SK-N-SH treated with all-trans-retinoic acid at 6 μM for 48 hours (cell line): ENCODE data around the gene PRR12.

Experiments used
- ATAC-seq: fragments of 200-7000 bp; cut with Tn5 transposase; 3 replicates; pipeline ENCODE4 v1.9.1; 2020; ENCODE audit warnings: mild to moderate bottlenecking, moderate library complexity
- ARNTL ChIP-seq: fragments of 450-650 bp; formaldehyde crosslinking; IDR thresholded peaks from 2 replicates; pipeline ENCODE4 v1.5.0; 2020; ENCODE audit warnings: low read depth, mild to moderate bottlenecking, moderate library complexity, borderline replicate concordance
- BACH2 ChIP-seq: fragments of 250-450 bp; sonication (Bioruptor Pico); IDR thresholded peaks from 2 replicates; pipeline ENCODE4 v1.9.0; 2021; ENCODE audit warnings: mild to moderate bottlenecking, borderline replicate concordance
- CREB5 ChIP-seq: fragments of 250-450 bp; sonication (Bioruptor Pico); IDR thresholded peaks from 2 replicates; pipeline ENCODE4 v1.5.1; 2020; ENCODE audit warnings: low read depth, mild to moderate bottlenecking, moderate library complexity
- CSDC2 ChIP-seq: fragments of 250-450 bp; sonication (Bioruptor Pico); IDR thresholded peaks from 2 replicates; pipeline ENCODE4 v1.5.0; 2020; ENCODE audit warnings: mild to moderate bottlenecking, moderate library complexity
- ESRRG ChIP-seq: fragments of 250-450 bp; sonication (Bioruptor Pico); IDR thresholded peaks from 2 replicates; pipeline ENCODE4 v1.6.1; 2021; ENCODE audit warnings: mild to moderate bottlenecking
- GLIS3 ChIP-seq: fragments of 250-450 bp; sonication (Bioruptor Pico); IDR thresholded peaks from 2 replicates; pipeline ENCODE4 v1.5.0; 2020; ENCODE audit warnings: mild to moderate bottlenecking, moderate library complexity
- ISL1 ChIP-seq: fragments of 250-450 bp; sonication (Bioruptor Pico); IDR thresholded peaks from 2 replicates; pipeline ENCODE4 v2.1.2; 2022; ENCODE audit warnings: mild to moderate bottlenecking, moderate library complexity
- OSR1 ChIP-seq: fragments of 250-450 bp; sonication (Bioruptor Pico); IDR thresholded peaks from 2 replicates; pipeline ENCODE4 v1.8.0; 2022; ENCODE audit warnings: moderate library complexity, mild to moderate bottlenecking, inconsistent platforms
- PATZ1 ChIP-seq: fragments of 250-450 bp; sonication (Bioruptor Pico); IDR thresholded peaks from 2 replicates; pipeline ENCODE4 v1.8.0; 2020; ENCODE audit warnings: mild to moderate bottlenecking, moderate library complexity, borderline replicate concordance
- RARB ChIP-seq: fragments of 250-450 bp; sonication (Bioruptor Pico); IDR thresholded peaks from 2 replicates; pipeline ENCODE4 v1.8.0; 2021; ENCODE audit warnings: mild to moderate bottlenecking, moderate library complexity
- SNAI2 ChIP-seq: fragments of 250-450 bp; sonication (Bioruptor Pico); IDR thresholded peaks from 2 replicates; pipeline ENCODE4 v1.5.0; 2020; ENCODE audit warnings: mild to moderate bottlenecking, moderate library complexity
- TCF4 ChIP-seq: fragments of 250-450 bp; sonication (Bioruptor Pico); IDR thresholded peaks from 2 replicates; pipeline ENCODE4 v1.8.0; 2021; ENCODE audit warnings: mild to moderate bottlenecking, moderate library complexity, borderline replicate concordance
- ZC3H10 ChIP-seq: fragments of 250-450 bp; sonication (Bioruptor Pico); IDR thresholded peaks from 2 replicates; pipeline ENCODE4 v1.5.1; 2021; ENCODE audit warnings: mild to moderate bottlenecking, moderate library complexity
- ZFP3 ChIP-seq: fragments of 250-450 bp; sonication (Bioruptor Pico); IDR thresholded peaks from 2 replicates; pipeline ENCODE4 v1.5.0; 2020; ENCODE audit warnings: mild to moderate bottlenecking, moderate library complexity
- ZFP30 ChIP-seq: fragments of 450-650 bp; formaldehyde crosslinking; IDR thresholded peaks from 2 replicates; pipeline ENCODE4 v1.5.0; 2022; ENCODE audit warnings: mild to moderate bottlenecking, moderate library complexity
- ZNF565 ChIP-seq: fragments of 450-650 bp; formaldehyde crosslinking; conservative IDR thresholded peaks from 2 replicates; pipeline ENCODE4 v1.5.0; 2020; ENCODE audit warnings: low read depth, mild to moderate bottlenecking, moderate library complexity
- ZNF70 ChIP-seq: fragments of 450-650 bp; formaldehyde crosslinking; IDR thresholded peaks from 2 replicates; pipeline ENCODE4 v1.5.0; 2020; ENCODE audit warnings: mild to moderate bottlenecking, moderate library complexity
- ZNF8 ChIP-seq: fragments of 450-650 bp; formaldehyde crosslinking; IDR thresholded peaks from 2 replicates; pipeline ENCODE4 v1.5.0; 2020; ENCODE audit warnings: mild to moderate bottlenecking, moderate library complexity
- TF ChIP-seq, protein P1 (sequence below): fragments of 250-450 bp; sonication (Bioruptor Pico); IDR thresholded peaks from 2 replicates; pipeline ENCODE4 v1.5.1; 2021; ENCODE audit warnings: mild to moderate bottlenecking, moderate library complexity
- TF ChIP-seq, protein P2 (sequence below): fragments of 250-450 bp; sonication (Bioruptor Pico); IDR thresholded peaks from 2 replicates; pipeline ENCODE4 v1.8.0; 2021; ENCODE audit warnings: low read depth, mild to moderate bottlenecking, moderate library complexity, borderline replicate concordance

The PRR12 gene

DNA sequence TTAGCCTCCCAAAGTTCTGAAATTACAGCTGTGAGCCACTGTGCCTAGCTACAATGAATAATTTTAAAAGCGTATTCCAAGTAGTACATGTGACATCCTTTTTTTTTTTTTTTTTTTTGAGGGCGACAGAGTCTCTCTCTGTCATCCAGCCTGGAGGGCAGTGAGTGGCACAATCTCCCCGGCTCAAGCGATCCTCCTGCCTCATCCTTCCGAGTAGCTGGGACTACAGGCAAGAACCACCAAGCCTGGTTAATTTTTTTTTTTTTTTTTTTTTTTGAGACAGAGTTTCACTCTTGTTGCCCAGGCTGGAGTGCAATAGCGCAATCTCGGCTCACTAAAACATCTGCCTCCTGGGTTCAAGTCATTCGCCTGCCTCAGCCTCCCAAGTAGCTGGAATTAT is 3.8 kb upstream of the PRR12 start:
- ATAC-seq: no peak
- no peak for TF ChIP-seq OSR1
- no peak for TF ChIP-seq ARNTL (CRISPR knock-in tag)
- no peak for TF ChIP-seq CSDC2 (CRISPR knock-in tag)
- no peak for TF ChIP-seq ZFP30 (CRISPR knock-in tag)
- TF ChIP-seq ESRRG (CRISPR knock-in tag): no peak
- TF ChIP-seq, protein P1, sequence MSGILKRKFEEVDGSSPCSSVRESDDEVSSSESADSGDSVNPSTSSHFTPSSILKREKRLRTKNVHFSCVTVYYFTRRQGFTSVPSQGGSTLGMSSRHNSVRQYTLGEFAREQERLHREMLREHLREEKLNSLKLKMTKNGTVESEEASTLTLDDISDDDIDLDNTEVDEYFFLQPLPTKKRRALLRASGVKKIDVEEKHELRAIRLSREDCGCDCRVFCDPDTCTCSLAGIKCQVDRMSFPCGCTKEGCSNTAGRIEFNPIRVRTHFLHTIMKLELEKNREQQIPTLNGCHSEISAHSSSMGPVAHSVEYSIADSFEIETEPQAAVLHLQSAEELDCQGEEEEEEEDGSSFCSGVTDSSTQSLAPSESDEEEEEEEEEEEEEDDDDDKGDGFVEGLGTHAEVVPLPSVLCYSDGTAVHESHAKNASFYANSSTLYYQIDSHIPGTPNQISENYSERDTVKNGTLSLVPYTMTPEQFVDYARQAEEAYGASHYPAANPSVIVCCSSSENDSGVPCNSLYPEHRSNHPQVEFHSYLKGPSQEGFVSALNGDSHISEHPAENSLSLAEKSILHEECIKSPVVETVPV (CRISPR knock-in tag): no peak
- no peak for TF ChIP-seq SNAI2
- TF ChIP-seq ZNF70 (CRISPR knock-in tag): no peak
- no peak for TF ChIP-seq ISL1 (CRISPR knock-in tag)
- no peak for TF ChIP-seq BACH2
- no peak for TF ChIP-seq ZFP3
- no peak for TF ChIP-seq TCF4 (CRISPR knock-in tag)
- no peak for TF ChIP-seq RARB (CRISPR knock-in tag)
- TF ChIP-seq ZNF8: no peak
- TF ChIP-seq ZNF565 (CRISPR knock-in tag): no peak

DNA sequence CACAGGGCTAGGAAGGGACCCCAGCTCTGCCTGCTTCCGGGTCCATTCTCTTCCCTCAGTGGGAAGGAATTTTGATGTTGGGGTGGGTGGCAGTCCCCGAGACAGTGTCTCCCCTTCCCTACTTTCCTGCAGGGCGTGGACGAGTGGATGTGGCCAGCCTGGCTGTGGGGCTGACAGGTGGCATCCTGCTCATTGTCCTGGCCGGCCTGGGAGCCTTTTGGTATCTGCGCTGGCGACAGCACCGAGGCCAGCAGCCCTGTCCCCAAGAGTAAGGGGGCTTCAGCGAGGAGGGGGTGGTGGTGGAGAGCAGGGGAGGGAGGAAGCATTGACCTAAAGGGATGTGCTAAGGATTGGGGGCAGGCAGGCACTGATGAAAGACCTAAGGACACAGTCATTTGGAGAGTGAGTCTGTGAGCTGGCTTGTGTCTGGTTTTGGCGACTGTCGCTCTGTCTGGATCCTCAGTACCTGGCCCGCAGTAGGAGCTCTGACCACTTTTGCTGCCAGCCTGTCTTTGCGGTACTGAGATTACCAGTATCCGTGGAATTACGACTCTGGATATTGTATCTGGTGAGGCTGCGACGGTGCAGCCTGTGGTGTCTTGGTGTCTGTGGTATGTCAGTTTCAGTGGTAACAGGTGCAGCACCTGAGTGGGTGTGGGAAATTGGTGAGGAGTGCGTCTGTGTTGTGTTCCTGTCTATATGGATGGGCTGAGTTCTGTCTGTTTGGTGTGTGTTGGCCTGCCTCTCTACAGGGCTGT is 2.4 kb upstream of the PRR12 start:
- TF ChIP-seq BACH2 (no peak), CREB5 (CRISPR knock-in tag) (no peak), ZNF70 (CRISPR knock-in tag) (no peak), OSR1 (no peak), GLIS3 (no peak), ZFP3 (no peak)
- ATAC-seq: no peak

DNA sequence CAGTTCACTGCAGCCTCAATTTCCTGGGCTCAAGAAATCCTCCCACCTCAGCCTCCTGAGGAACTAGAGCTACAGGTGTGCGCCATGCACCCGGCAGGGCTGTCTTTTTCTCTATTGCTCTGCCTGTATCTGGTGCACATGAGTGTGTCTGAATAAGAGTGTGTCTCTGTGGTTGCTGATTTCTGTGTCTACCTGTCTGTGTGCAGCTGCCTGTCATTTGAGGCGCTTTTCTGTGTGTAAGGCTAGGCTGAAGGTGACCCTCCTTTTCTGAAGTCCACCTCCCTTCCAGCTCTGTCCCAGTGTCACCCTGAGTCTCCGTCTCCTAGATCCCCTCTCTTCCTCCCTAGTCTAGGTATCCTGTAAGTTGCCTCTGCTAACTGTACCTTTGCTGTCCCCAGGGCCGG is 1.5 kb upstream of the PRR12 start:
- no peak for TF ChIP-seq SNAI2
- TF ChIP-seq OSR1: no peak
- TF ChIP-seq, protein P2, sequence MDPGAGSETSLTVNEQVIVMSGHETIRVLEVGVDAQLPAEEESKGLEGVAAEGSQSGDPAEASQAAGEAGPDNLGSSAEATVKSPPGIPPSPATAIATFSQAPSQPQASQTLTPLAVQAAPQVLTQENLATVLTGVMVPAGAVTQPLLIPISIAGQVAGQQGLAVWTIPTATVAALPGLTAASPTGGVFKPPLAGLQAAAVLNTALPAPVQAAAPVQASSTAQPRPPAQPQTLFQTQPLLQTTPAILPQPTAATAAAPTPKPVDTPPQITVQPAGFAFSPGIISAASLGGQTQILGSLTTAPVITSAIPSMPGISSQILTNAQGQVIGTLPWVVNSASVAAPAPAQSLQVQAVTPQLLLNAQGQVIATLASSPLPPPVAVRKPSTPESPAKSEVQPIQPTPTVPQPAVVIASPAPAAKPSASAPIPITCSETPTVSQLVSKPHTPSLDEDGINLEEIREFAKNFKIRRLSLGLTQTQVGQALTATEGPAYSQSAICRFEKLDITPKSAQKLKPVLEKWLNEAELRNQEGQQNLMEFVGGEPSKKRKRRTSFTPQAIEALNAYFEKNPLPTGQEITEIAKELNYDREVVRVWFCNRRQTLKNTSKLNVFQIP (CRISPR knock-in tag): no peak
- no peak for TF ChIP-seq ZFP3
- TF ChIP-seq RARB (CRISPR knock-in tag): no peak
- TF ChIP-seq ARNTL (CRISPR knock-in tag): no peak
- TF ChIP-seq ZNF565 (CRISPR knock-in tag): no peak
- TF ChIP-seq ESRRG (CRISPR knock-in tag): no peak
- no peak for TF ChIP-seq ZNF70 (CRISPR knock-in tag)
- TF ChIP-seq ZC3H10 (CRISPR knock-in tag): no peak
- TF ChIP-seq TCF4 (CRISPR knock-in tag): no peak
- no peak for TF ChIP-seq PATZ1
- no peak for TF ChIP-seq ZFP30 (CRISPR knock-in tag)
- TF ChIP-seq ZNF8: no peak
- no peak for TF ChIP-seq ISL1 (CRISPR knock-in tag)
- no peak for TF ChIP-seq CREB5 (CRISPR knock-in tag)
- ATAC-seq: no peak
